ENCODE data around the gene HSDL1.

DNA sequence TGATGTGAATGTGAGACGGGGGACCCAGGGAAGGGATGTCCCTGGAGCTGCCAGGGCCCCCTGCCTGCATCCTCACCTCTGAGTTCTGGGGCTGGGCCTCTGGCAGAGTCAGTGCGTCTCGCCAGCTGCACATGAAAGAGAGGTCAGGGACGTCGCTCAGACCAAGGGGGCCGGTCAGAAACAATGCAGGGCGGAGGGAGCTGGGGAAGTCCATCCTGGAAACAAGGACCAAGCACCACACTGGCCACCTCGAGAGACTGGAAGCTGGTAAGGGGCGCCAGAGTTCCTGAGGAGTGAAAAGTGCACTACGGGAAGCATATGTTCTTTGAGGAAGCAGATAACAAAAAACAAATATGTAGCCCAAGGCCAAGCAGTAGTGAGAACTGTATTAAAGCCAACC lies 39.8 kb upstream of the HSDL1 start:
- TF ChIP-seq, protein P1, sequence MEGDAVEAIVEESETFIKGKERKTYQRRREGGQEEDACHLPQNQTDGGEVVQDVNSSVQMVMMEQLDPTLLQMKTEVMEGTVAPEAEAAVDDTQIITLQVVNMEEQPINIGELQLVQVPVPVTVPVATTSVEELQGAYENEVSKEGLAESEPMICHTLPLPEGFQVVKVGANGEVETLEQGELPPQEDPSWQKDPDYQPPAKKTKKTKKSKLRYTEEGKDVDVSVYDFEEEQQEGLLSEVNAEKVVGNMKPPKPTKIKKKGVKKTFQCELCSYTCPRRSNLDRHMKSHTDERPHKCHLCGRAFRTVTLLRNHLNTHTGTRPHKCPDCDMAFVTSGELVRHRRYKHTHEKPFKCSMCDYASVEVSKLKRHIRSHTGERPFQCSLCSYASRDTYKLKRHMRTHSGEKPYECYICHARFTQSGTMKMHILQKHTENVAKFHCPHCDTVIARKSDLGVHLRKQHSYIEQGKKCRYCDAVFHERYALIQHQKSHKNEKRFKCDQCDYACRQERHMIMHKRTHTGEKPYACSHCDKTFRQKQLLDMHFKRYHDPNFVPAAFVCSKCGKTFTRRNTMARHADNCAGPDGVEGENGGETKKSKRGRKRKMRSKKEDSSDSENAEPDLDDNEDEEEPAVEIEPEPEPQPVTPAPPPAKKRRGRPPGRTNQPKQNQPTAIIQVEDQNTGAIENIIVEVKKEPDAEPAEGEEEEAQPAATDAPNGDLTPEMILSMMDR (IDR thresholded peaks at IDR 0.05; ENCODE audit: borderline replicate concordance, extremely low read depth, low read length, poor library complexity, severe bottlenecking): no peak
- TF ChIP-seq EZH2 (IDR thresholded peaks at IDR 0.05; ENCODE audit: borderline replicate concordance, low read depth, low read length, severe bottlenecking): no peak
